ENCODE measurements around the gene SARS1.

Gene SARS1

GRCh38 chr1:109262231-109263055, 48.7 kb downstream of the SARS1 start:
- no peak for DNase-seq (ENCODE audit: low read depth)

- no peak for DNase-seq (ENCODE audit: low read depth)
Observed at GRCh38 chr1:109263234-109263596, 49.5 kb downstream of the SARS1 start.

- no peak for DNase-seq (ENCODE audit: low read depth)
Observed at GRCh38 chr1:109263597-109264378, 50.1 kb downstream of the SARS1 start.

- DNase-seq (ENCODE audit: low read depth), result no peak
Observed at GRCh38 chr1:109264379-109264755, 50.6 kb downstream of the SARS1 start.

GRCh38 chr1:109265016-109265415, 51.3 kb downstream of the SARS1 start:
- DNase-seq (ENCODE audit: low read depth), result no peak

GRCh38 chr1:109265741-109266330, 52.1 kb downstream of the SARS1 start:
- no peak for DNase-seq (ENCODE audit: low read depth)

- DNase-seq (ENCODE audit: low read depth), result no peak
Observed at GRCh38 chr1:109266965-109267364, 53.2 kb downstream of the SARS1 start.

GRCh38 chr1:109267743-109268300, 54.1 kb downstream of the SARS1 start:
- DNase-seq (ENCODE audit: low read depth), result no peak

GRCh38 chr1:109268431-109269211, 54.9 kb downstream of the SARS1 start:
- no peak for DNase-seq (ENCODE audit: low read depth)

GRCh38 chr1:109269212-109269980, 55.7 kb downstream of the SARS1 start:
- DNase-seq (ENCODE audit: low read depth), result no peak

GRCh38 chr1:109269981-109270622, 56.4 kb downstream of the SARS1 start:
- no peak for DNase-seq (ENCODE audit: low read depth)

GRCh38 chr1:109270623-109271317, 57.1 kb downstream of the SARS1 start:
- no peak for DNase-seq (ENCODE audit: low read depth)

GRCh38 chr1:109271458-109271857, 57.7 kb downstream of the SARS1 start:
- no peak for DNase-seq (ENCODE audit: low read depth)

- no peak for DNase-seq (ENCODE audit: low read depth)
Observed at GRCh38 chr1:109272021-109272799, 58.5 kb downstream of the SARS1 start.

GRCh38 chr1:109272831-109273547, 59.3 kb downstream of the SARS1 start:
- no peak for DNase-seq (ENCODE audit: low read depth)

- no peak for DNase-seq (ENCODE audit: low read depth)
Observed at GRCh38 chr1:109273570-109274288, 60.0 kb downstream of the SARS1 start.

- DNase-seq (ENCODE audit: low read depth), result no peak
Observed at GRCh38 chr1:109274533-109275476, 61.1 kb downstream of the SARS1 start.
